CD4-positive, alpha-beta T cell treated with Interleukin-17A for 1 hour (primary cell): ENCODE data around the gene GRM4.
"Not testable (repeated sequence)": the region's sequence is repeated elsewhere in the genome, so short reads cannot be mapped to it uniquely, and the experiment has no call there.

Source experiments
- DNase-seq: peaks from one replicate; pipeline ENCODE4 v3.0.0-alpha.2; 2020

The GRM4 gene

DNA sequence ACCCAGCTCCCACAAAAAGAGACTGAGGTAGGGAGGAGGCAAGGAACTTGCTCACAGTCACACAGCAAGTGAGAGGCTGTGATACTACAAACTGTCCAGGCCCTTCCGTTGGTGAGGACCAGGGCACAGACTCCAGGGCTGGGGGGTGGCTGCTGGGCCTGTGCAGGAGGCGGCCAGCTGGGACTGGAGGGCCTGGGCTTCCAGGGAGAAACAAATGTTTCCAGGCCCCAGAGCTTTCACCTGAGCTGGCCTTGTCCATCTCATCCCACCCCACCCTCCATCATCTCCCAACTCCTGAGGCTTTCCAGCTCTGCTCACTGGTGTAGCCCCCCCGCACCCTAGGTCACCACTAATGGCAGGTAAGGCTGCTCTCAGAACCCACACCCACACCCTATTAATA lies 86.0 kb downstream of the GRM4 start:
- DNase-seq, result no peak

DNA sequence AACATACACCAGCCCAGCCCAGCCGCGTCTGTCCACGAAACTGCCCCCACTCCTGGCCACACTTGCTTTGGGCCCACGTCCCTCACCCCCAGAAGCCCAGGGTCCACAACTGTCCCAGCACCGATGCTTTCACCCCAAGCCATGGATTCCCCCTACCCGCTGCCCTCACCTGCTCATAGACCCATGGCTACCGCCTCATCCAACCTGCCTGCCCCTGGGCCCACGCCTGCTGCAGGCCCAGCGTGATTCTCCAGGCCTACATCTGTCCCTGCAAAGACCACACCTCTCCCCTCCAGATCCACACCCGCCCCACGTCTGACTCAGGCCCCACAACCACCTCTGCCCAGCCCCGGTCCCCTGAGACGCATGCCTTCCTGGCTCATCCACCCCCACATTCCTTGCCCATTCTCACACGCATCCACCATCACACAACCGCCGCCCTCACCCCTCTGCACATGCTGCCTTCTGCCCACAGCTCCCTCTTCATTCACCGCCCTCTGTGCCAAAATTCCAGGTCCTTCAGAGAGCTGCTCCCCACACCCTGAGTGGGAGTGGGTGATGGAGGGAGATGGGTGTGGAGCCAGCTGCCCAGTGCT lies 86.7 kb downstream of the GRM4 start:
- no peak for DNase-seq

DNA sequence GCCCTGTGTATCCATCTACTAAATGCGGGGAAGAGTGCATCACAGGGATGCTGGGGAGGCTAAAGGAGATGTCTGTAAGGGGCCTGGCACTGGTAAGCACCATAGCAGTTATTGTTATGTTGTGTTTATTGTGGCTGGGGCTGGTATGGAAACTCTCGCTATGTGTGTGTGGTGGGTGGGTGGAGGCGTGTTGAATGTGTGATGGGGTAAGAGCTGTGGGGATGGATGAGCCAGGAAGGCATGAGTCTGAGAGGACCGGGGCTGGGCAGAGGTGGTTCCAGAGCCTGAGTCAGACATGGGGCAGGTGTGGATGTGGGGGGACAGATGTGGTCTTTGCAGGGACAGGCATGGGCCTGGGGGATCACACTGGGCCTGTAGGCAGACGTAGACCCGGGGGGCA lies 88.1 kb downstream of the GRM4 start:
- no peak for DNase-seq

DNA sequence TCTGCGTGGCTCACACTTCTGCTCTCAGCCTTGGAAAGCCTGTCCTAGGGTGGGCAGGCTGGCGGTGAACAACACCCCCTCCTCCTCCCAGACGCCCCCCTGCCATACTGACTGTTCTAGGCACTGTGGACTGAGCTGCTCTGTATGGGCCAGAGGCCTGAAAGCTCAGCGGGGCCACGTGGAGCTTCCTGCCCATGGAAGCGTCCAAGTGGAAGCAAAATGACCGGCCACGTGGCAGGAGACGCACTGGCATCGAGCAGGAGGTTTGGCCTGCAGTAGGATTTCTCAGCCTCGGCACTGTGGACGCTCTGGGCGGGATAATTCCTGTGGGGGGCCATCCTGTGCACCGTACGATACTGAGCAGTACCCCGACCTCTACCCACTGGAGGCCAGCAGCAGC lies 88.7 kb downstream of the GRM4 start:
- no peak for DNase-seq

DNA sequence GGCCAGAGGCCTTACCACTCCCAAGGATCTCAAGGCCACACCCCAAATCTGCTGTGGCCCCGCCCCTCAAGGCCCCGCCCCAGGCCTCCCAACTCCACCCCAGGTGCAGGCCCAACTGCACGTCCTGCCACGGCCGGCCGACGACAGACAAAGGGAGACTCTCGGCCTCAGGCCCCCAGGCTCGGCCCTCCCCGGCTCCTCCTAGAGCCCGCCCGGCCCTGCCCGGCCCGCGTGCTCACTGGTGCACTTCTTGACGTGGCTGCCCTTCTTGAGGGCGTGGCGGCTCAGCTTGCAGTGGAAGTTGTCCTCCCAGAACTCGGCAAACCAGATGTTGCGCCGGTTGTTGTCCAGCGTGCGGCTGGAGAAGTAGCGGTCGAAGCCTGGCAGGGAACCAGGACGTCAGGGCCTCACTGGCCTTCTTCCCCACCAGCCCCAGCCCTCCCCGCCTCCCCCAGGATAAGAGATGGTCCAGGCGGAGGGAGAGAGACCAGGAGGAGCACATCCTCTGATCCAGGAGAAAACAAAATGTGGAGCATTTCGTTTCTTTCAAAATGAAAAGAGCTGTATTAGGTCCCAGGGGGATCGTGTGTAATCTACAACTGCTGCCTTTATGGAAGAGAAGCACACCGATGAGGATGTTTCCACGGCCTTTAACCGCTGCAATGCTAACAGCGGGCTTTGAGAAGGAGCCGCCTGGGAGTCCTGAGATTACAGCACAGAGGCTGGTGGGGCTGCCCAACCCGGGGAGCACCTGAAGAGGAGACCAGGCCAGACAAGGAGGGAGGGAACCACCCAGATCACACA lies 89.4 kb downstream of the GRM4 start:
- no peak for DNase-seq

DNA sequence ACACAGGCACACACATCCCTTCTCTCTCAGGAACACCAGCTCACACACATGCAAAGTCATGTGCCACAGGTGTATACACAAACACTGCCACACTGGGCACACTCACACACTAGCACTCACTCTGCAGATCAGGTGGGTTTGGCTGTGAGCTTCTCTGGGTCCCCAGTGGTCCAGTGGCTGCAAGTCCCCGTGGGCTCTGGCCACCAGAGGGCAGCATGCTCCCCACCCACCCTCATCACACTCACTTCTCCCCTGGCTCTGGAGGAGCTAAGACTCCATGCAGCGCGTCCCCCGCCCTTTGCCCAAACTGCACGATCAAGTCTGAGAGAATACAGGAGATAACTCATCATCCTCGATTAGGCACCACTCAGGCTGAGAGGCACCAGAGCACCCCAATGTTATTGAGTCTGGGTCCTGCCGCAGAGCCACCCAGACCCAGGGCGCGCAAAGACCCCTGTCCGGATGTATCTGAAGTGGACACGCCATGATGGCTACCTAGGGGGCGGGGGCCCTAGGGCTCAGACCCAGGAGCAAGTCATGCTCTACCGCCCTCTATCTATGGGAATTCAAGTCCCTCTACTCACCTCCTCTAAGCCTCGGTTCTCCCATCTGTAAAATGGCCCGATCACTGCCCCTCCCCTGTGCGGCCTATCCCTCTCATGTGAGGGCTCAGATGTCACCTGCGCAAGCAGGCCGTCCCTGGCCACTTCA lies 90.5 kb downstream of the GRM4 start:
- peak; percentile 52 for DNase-seq

DNA sequence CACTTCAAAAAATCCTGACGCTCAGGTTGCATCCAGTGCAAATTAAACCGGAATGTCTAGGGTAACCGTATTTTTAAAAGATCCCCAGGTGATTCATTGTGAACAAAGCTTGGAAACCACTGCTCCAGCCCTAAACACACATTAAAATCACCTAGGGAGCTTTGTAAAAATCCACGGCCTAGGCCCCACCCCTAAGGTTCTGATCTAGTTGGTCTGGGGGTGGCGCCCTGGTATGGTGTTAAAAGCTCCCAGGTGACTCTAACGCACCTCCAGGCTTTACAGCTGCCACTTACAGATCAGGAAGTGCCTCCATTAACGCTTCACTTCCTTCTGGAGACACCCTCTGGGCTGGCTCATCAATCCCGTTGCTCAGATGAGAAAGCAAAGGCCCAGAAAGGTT lies 92.2 kb downstream of the GRM4 start:
- DNase-seq, result no peak

DNA sequence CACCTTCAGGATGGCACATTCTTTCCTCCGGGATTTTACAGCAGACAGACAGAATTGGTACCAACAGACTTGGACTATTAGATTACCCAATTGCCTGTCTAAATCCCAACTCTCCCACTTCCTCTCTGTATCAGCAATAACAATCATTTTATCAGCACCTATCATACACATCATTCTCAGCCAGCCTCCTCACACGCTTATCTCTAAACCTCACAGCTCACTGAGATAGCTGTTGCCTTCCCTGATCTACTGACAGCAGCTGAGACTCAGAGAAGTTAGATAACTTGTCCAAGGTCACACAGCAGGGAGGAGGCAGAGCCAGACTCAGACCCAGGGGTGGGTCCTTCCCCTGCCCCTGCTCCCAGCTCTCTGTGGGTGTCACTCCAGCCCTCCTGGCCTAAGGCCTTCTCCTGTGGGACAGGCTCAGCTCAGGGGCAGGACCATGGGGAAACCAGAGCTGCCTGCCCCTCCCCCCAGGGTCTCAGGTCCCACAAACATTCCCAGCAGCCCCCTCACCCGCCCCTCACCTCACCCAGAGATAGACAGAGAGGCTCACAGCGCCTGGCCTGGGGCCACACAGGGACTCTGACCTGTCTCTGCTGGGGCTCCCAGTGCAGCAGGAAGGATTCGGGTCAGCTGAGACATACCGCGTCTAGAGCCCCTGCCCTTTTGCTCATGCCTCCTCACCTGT lies 92.8 kb downstream of the GRM4 start:
- no peak for DNase-seq

DNA sequence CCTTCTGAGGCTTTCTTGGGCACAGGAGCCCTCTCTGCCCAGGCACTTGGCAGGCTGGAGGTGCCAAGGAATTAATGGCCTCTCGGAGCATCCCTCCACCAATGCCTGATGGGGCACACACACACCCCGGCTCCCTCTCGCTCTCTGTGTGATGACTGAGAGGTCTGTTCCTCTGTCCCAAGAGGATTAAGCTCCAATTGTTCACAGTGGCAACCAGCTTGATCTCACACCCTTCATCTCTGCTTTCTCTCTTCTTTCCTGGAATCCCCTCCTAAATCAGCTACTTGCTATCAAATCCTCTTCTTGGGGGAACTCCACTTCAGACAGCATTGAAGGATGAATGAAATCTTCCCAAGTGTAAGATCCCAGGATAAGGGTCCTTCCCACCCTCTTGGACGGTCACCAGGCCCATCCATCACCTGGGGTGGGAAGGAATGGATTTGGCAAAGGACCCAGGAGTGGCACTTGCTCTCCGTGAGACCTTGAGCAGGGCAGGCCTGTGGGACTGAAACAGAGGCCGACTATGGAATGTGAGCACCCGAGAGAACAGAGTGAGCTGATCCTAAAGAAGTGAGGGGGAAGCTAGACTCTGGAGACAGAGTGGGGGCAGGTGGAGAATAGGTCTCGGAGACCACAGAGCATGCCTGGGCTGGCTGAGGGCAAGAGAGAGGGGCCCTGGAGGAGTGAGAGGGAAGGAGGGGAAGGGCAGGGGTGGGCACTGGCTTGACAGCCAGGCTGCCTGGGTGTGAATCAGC lies 93.6 kb downstream of the GRM4 start:
- no peak for DNase-seq

DNA sequence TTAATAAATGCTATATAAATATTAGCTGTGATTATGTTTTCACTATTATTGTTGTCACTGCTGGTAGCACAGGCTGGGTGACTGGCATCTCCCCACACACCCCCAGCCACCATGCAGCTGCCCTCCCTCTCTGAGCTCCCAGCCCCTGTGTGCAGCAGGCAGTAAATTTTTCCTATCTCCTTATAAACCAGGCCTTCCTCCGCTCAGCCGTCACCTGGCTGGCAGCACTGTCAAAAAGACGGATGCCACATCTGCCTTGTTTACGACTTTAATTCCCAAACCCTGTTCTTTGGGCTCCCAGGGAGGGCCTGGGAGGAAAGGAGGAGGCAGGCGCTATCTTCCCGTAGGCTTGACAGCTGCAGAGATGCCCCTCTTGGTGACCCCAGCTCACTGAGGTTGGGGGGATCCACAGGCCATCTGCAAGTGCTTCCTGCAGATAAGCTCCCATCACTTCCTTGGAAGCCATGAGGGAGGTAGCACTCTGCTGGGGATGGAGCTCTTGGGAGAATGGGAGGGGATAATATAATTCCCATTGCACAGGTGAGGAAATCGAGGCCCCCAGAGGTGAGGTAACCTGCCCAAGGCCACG lies 94.5 kb downstream of the GRM4 start:
- no peak for DNase-seq

DNA sequence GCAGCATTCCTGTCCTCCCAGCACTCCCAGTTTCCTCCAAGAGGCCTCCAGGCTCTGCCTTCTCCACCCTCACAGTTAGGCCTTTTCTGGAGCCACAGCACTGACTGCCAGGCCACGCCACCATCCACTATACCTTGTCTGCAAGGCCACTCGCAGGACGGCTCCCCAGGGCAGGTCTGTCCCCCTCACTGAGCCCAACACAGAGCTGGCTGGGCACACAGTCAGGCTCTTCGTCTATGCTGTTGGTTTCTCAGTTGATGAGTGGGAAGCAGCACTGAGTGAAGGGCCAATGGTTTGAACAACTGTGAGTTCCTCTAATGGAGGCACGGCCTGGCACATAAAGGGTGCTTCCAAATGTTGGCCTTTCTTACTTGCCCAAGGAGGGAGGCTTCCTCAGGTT lies 95.2 kb downstream of the GRM4 start:
- no peak for DNase-seq

DNA sequence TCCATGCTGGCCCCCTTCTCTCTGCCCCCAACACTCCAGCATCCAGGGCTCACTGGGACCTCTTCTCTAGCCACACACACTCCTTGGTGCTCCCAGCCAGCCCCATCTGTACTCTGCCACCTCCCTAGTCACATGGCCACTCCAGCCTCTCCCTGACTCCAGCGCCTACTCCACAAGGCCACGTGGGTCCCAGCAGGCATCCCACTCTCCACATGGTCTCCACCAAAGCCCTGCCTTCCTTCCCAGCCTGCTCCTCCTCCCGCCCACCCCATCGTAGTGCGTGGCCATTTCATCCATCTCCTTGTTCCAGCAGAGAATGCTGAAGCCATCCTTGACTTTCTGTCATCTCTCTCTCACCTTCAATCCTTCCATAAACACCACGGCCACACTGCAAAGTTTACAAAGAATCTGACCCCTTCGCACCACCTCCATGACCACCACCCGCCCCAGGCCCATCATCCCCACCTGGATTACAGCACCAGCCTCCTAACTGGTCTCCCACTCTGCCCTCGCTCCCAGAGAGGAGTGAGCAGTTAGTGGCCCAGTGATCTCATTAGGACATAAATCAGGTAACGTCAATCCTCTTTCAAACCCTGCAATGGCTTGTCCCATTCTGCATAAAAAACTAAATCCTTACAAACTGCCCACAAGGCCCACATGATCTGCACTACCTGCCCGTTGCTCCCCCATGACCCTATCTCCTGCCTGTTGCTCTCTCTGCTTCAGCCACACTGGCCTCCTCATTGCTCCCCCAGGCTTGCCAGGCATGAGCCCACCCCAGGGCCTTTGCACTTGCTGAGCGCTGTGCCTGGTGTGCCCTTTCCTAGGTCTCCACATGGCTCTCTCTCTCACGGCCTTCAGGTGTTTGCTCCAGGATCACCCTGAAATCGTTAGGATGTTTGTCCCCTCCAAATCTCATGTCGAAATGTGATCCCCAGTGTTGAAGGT lies 96.2 kb downstream of the GRM4 start:
- no peak for DNase-seq

DNA sequence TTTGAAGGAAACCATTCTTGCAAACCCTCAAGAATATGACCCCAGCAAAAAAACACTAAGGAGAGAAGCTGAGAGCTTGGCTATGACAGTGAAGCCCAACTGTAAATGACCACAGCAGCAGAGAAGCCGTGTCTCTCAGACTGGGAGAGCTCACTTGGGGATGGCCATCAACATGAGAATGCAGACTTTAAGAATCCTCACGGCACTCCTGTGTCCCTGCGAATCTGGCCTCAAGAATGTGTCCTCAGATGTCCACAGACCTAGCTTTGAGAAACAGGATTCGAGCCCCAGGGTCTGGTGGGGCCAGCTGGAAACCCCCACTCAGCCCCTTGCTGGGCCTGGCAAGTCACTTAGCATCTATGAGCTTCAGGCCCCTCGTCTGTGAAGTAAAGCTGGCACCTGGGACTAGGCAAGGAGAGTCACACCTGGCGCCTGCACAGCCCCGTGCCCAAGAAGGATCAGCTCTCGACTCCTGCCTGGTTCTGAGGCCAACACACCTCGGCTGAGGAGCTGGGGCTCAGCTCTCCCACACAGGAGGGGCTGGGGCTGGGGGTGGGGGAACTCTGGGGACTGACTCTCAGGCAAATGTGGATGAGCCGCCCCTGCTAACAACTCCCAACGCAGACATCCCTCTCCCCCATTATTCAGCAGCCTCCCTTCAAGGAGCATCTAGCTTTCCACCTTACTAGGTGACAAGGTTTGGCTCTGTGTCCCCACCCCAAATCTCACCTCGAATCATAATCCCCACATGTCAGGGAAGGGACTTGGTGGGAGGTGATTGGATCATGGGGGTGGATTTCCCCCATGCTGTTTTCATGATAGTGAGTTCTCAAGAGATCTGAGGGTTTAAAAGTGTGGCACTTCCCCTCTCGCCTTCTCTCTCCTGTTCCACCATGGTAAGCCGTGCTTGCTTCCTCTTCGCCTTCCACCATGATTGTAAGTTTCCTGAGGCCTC lies 97.7 kb downstream of the GRM4 start:
- no peak for DNase-seq

DNA sequence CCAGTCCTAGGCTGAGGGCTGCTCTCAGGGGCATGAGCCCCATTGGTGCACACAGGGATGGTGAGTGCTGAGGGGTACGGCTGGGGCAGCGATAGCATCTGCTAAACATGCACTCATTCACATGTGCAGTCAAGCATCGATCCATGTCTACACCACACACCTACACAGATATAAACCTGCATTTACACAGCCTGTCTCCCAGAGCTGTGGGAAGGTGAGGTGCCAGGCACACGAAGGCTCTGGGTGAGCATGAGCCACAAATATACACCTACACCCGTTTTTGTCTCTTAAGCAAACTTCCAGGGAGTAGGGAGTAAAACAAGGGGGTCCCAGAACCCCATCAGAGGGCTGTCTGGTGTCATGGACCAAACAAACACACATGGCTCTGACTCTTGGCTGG lies 99.3 kb downstream of the GRM4 start:
- DNase-seq, result no peak

DNA sequence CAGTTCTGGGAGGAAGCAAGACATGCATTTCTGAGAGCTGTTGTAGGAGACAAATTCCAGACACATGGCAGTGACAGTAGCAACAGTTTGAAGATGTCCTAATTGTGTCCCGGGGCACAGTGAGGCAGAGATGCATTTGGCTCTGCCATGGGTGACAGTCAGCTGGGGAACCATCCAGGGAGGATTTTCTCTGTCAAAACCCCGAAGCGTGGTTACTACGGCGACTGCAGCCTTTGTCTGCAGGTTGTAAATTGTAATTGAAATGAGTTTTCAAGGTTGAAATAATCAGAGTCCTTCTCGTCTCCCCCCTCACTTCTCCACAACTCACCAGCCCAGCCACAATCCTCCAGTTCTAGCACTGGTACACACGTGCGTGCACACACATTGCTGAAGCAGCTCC lies 100.1 kb downstream of the GRM4 start:
- DNase-seq, result no peak

DNA sequence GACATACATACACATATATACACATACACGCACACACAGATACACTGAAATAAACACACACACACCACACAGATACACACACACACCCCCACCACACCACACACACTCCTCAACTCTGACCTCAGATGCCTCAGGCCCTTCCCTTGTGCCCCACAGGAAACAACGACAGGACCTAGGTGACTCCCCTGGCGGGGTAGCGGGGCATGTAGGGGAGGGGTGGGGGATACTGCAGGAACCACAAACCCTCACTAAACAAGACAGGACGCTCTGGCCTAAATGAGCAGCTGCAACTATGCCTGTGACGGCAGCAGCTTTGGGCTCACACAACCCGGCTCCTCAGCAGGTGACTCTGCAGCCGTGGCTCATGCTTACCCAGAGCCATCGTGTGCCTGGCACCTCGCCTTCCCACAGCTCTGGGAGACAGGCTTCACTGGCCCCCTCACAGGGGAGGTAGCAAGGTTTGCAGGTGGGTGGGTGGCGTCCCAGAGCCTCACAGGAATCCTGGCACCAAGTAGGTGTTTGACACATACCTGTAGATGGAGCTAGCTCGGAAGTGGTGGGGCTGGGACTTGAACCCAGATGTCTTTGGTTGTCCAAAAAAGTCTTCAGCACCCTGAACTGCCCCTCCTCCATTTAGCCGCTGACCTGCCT lies 100.8 kb downstream of the GRM4 start:
- DNase-seq, result peak; percentile 12

DNA sequence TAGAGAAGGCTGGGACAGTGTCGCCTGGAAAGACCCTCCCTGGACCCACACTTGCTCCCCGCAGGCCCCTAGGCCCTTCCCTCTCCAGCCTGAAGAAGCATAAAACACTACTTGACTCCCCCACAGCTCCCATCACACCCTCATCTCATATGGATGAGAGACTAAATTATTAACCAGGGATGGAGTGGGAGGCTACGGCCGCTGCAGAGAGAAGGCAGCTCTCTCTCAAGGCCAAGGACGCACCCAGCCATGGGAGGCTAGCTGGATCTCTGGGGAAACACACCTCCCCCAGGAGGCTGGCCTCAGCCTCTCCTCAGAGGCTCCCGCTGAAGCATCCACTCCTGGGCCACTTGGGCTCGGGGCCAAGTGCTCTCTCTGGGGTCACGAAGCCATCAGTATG lies 102.5 kb downstream of the GRM4 start:
- no peak for DNase-seq

DNA sequence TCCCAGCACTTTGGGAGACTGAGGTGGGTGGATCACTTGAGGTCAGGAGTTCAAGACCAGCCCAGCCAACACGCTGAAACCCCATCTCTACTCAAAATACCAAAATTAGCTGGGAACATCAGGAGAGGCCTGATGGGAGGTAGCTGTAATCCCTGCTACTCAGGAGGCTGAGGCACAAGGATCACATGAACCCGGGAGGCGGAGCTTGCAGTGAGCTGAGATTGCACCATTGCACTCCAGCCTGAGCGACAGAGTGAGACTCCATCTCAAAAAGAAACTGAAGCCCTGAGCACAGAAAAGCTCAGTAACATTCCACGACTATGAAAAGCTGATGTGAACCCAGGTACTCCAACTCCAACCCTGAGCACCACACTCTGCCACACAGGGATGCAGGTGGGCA lies 103.9 kb downstream of the GRM4 start:
- DNase-seq, result not testable (repeated sequence)

DNA sequence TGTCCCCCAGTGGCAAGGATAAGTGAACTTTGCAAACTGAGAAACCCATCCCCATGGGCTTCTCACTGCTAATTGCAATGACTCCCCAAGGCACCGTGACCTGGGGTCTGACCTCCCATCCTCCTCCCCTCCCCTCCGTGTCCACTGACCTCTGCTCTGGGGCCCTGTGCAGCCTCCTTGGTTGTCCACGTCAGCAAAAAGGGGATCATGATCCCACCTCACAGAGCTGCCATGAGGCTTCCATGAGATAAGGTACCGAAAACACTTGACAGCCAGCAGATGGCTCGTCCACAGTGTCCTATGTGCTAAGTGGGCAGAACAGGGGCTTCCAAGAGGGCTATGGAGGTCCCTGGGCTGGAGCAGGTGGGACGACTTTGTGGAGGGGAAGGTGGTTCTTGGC lies 104.5 kb downstream of the GRM4 start:
- DNase-seq, result no peak

DNA sequence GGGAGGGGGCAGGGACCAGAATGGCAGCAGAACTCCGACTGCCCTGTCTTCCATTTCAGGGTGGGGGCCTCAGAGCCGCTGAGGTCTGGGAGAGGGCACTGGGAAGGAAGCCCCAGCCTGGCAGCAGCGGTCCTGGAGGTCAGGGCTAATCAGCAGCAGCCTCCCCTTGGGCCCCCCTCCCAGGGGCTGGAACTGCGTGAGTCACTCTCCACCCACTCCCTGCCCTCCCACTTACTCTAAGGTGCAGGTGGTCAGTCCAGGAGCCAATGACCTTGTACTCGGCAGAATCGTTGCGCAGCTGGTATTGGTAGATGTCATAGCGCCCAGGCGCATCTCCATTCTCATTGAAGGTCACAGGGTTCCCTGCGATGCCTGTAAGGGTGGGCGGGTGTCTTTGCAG lies 105.9 kb downstream of the GRM4 start:
- DNase-seq, result no peak
